ENCODE results near the gene OLA1.

Gene OLA1

DNA sequence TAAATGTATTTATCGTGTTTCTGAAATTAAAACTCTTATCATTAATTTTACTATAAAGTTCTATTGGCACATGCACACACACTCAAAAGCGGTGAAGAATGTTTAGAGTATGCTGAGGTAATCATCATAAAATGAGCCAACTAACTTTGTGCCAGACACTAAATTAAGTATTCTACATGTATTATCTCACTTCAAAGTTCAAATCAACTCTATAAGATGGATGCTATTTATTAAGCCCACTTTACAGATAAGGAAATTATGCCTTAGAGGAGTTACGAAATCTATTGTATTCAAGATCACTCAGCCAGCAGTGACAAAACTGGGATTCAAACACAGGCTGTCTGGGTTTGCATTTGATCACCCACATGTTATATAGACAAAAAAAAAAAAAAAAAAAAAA is 24.9 kb downstream of the OLA1 start:
- TF ChIP-seq, protein P1, sequence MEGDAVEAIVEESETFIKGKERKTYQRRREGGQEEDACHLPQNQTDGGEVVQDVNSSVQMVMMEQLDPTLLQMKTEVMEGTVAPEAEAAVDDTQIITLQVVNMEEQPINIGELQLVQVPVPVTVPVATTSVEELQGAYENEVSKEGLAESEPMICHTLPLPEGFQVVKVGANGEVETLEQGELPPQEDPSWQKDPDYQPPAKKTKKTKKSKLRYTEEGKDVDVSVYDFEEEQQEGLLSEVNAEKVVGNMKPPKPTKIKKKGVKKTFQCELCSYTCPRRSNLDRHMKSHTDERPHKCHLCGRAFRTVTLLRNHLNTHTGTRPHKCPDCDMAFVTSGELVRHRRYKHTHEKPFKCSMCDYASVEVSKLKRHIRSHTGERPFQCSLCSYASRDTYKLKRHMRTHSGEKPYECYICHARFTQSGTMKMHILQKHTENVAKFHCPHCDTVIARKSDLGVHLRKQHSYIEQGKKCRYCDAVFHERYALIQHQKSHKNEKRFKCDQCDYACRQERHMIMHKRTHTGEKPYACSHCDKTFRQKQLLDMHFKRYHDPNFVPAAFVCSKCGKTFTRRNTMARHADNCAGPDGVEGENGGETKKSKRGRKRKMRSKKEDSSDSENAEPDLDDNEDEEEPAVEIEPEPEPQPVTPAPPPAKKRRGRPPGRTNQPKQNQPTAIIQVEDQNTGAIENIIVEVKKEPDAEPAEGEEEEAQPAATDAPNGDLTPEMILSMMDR (IDR thresholded peaks at IDR 0.05): no peak

DNA sequence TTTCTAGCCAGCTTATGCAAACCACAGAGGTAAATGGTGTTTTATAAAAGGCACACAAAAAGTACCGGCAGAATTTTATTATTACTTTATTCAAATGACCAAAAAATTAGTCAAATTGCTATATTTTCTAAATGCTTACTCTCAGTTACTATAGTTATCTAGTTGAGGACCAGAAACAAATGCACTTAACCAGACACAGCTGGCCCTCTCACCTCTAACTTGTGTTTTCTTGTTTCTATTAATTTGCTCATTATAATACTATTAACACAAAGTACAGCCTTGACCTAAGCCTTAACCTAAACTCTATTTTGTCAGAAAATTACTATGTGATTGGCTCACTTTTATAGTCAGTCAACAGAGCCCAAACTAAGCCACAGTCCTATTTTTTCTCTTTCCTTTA is 26.2 kb downstream of the OLA1 start:
- TF ChIP-seq, protein P1 (IDR thresholded peaks at IDR 0.05): no peak

DNA sequence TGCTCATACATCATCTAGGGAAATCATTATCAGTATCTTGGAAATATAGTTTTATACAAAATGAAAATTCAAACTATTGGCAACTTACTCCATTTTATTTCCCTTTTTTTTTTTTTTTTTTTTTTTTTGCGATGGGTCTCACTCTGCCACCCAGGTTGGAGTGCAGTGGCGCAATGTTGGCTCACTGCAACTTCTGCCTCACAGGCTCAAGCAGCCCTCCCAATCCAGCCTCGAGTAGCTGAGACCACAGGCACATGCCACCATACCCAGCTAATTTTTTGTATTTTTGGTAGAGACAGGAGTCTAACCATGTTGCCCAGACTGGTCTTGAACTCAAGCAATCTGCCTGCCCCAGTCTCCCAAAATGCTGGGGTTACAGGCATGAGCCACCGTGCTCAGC is 29.0 kb downstream of the OLA1 start:
- TF ChIP-seq, protein P1 (IDR thresholded peaks at IDR 0.05): no peak

DNA sequence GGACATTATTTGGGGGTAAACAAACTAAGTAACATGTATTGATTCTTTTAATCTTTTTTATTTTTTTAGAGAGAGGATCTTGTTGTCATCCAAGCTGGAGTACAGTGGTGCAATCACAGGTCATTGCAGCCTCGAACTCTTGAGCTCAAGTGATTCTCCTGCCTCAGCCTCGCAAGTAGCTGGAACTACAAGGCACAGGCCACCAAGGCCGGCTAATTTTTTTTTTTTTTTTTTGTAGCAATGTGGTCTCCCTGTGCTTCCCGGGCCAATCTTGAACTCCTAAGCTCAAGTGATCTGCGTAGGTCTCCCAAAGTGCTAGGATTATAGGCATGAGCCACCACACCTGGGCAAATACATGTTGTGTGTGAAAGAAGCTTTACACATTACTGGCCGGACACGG is 29.6 kb downstream of the OLA1 start:
- TF ChIP-seq, protein P1 (IDR thresholded peaks at IDR 0.05): no peak

DNA sequence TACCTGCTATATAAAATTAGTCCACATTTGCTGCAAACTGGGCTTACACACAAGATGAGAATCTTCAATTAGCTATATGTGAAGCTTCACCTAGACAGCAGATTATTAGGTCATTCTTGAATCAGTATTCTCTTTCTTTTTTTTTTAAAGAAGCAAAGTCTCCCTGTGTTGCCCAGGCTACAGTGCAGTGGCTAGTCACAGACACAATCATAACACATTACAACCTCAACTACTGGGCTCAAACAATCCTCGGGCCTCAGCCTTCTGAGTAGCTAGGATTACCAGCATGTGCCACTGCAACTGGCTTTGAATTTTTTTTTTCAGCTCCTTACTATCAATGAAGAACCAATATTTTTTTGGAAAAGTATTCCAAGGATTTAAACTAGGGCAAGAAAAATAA is 30.5 kb downstream of the OLA1 start:
- TF ChIP-seq, protein P1 (IDR thresholded peaks at IDR 0.05): no peak

DNA sequence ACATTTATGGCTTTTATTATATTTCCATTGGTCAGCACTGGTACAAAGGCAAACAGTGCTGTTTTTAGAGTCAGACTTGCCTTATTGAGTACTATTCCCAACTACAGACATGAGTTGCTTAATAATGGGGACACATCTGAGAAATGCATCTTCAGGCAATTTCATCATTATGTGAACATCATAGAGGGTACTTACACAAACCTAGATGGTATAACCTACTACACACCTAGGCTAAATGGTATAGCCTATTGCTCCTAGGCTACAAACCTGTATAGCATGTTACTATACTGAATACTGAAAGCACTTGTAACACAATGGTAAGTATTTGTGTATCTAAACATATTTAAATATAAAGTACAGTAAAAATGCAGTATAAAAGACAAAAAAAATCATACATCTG is 36.4 kb downstream of the OLA1 start:
- TF ChIP-seq, protein P1 (IDR thresholded peaks at IDR 0.05): no peak

DNA sequence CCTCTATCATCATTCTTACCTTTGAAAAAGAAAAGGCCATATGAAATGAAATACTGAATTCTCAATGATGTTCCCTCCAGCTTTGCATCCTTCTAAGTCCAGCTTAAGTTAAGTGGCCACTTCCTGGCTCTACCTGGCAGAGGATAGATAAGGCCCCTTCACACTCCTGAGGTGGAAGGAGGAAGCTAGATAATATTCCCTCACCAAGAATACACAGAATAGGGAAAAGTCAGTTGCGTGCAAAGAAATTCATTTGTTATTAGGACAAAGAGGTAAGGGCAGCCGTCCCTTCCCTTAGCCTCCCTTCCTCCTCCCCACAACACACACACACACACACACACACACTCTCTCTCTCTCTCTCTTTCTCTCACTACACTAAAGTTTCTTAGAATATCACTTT is 37.5 kb downstream of the OLA1 start:
- TF ChIP-seq, protein P1 (IDR thresholded peaks at IDR 0.05): no peak

DNA sequence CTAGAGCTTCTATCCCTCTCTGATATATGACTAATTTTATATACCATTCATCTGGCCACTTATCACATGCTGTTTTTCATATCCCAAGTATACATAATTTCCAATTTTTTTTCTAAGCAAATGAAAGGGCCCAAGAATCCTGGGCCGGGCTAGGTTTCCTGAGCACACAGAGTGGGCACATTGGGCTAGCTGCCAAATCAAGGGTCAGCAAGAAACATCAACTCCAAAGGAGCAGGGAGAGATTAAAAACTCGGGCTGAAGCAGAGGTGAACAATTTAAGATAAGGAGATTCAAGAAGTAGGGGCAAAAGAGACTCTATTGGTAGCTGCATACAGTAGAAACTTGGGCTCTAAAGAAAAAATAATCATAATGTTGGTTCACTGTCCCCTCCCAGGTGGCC is 39.0 kb downstream of the OLA1 start:
- TF ChIP-seq, protein P1 (IDR thresholded peaks at IDR 0.05): no peak
